ENCODE measurements around the gene OSM. TPM values are rescaled to one million over a fixed set of nuclear protein-coding genes. Genes with fewer than 3 reads are reported as not detected.

The OSM gene
- total and polyA plus RNA-seq, 8 donors: 0.17 to 6.3 (median 0.58) TPM

GRCh38 chr22:30308093-30308492 is 41.4 kb upstream of the OSM start:
- intact Hi-C loops (cut with DNase I): no loop called here
- Histone ChIP-seq H3K27ac (peak overlapping the region in 1 of 2 donors; percentile 84), H3K4me1 (peaks cover 71 to 100% of the 10 kb centered on the region in 2 donors), H3K36me3 (no peaks in the 10 kb centered on the region), H3K27me3 (no peaks in the 10 kb centered on the region), H3K9me3 (no peaks in the 10 kb centered on the region), H3K4me3 (no peak overlapping the region)
- ATAC-seq (no peak), DNase-seq (no peak)
- no peak for TF ChIP-seq CTCF (IDR thresholded peaks at IDR 0.05)

- TF ChIP-seq CTCF (IDR thresholded peaks at IDR 0.05): no peak
- DNase-seq (no peak), ATAC-seq (no peak)
- Histone ChIP-seq H3K36me3 (no peaks in the 10 kb centered on the region), H3K4me3 (no peak overlapping the region), H3K4me1 (peaks cover 73 to 100% of the 10 kb centered on the region in 2 donors), H3K27me3 (no peaks in the 10 kb centered on the region), H3K27ac (peak overlapping the region; percentile 13 to 88), H3K9me3 (no peaks in the 10 kb centered on the region)
- intact Hi-C loops (cut with DNase I): no loop called here
These were observed 40.5 kb upstream of the OSM start for GRCh38 chr22:30307041-30307574.

GRCh38 chr22:30306627-30307011 is 40.0 kb upstream of the OSM start:
- intact Hi-C loops (cut with DNase I): no loop called here
- TF ChIP-seq CTCF (IDR thresholded peaks at IDR 0.05): no peak
- ATAC-seq (no peak), DNase-seq (no peak)
- Histone ChIP-seq H3K9me3 (no peaks in the 10 kb centered on the region), H3K4me3 (no peak overlapping the region), H3K36me3 (no peaks in the 10 kb centered on the region), H3K4me1 (peaks cover 73 to 100% of the 10 kb centered on the region in 2 donors), H3K27me3 (no peaks in the 10 kb centered on the region), H3K27ac (peak overlapping the region; percentile 85 to 88)

GRCh38 chr22:30305906-30306626 is 39.4 kb upstream of the OSM start:
- H3K27ac ChIP-seq: peak overlapping the region; percentile 85 to 88
- H3K4me1 ChIP-seq: peaks cover 73 to 100% of the 10 kb centered on the region in 2 donors
- TF ChIP-seq CTCF (IDR thresholded peaks at IDR 0.05): no peak
- H3K36me3 ChIP-seq: peaks cover 0 to 3% of the 10 kb centered on the region in 2 donors
- no peak overlapping the region for H3K4me3 ChIP-seq
- H3K9me3 ChIP-seq: no peaks in the 10 kb centered on the region
- no peaks in the 10 kb centered on the region for H3K27me3 ChIP-seq
- ATAC-seq (no peak), DNase-seq (no peak)
- intact Hi-C loops (cut with DNase I): no loop called here

GRCh38 chr22:30305519-30305905 is 38.9 kb upstream of the OSM start:
- ATAC-seq (peak; percentile 38), DNase-seq (peak in 2 of 4 donors; percentile 64 to 75)
- no peaks in the 10 kb centered on the region for H3K27me3 ChIP-seq
- intact Hi-C loops (cut with DNase I): no loop called here
- no peak overlapping the region for H3K4me3 ChIP-seq
- no peak for TF ChIP-seq CTCF (IDR thresholded peaks at IDR 0.05)
- no peaks in the 10 kb centered on the region for H3K9me3 ChIP-seq
- peak overlapping the region; percentile 85 to 88 for H3K27ac ChIP-seq
- peaks cover 68 to 100% of the 10 kb centered on the region in 2 donors for H3K4me1 ChIP-seq
- H3K36me3 ChIP-seq: peaks cover 0 to 7% of the 10 kb centered on the region in 2 donors

All from left lung (tissue), 10 donors.